Tibial nerve (tissue), 3 donors: ENCODE data around the gene FRMD4A.

Experiments
- CTCF ChIP-seq, 5 experiments: fragments of 200-600 bp in 3 of 5; fragments of 450-650 bp in 2 of 5; sonication (generic) in 3 of 5; IDR thresholded peaks; one replicate each; pipeline ENCODE4 v1.5.1; 2016 to 2019; ENCODE audit warnings: antibody characterized with exemption in 5 of 5, mild to moderate bottlenecking in 3 of 5, moderate library complexity in 2 of 5
- POLR2A ChIP-seq, 2 donors: fragments of 450-650 bp; IDR thresholded peaks; one replicate each; pipeline ENCODE4 v1.6.1; 2017; ENCODE audit warnings: antibody characterized with exemption in 2 of 2, mild to moderate bottlenecking in 2 of 2, moderate library complexity in 2 of 2

- TF ChIP-seq POLR2A (IDR thresholded peaks at IDR 0.05) (no peak), CTCF (IDR thresholded peaks at IDR 0.05) (no peak)
Observed at GRCh38 chr10:13615650-13616300, 714.9 kb downstream of the FRMD4A start.
